ENCODE data around the gene PSTK.

Gene PSTK, protein sequence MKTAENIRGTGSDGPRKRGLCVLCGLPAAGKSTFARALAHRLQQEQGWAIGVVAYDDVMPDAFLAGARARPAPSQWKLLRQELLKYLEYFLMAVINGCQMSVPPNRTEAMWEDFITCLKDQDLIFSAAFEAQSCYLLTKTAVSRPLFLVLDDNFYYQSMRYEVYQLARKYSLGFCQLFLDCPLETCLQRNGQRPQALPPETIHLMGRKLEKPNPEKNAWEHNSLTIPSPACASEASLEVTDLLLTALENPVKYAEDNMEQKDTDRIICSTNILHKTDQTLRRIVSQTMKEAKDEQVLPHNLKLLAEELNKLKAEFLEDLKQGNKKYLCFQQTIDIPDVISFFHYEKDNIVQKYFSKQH

DNA sequence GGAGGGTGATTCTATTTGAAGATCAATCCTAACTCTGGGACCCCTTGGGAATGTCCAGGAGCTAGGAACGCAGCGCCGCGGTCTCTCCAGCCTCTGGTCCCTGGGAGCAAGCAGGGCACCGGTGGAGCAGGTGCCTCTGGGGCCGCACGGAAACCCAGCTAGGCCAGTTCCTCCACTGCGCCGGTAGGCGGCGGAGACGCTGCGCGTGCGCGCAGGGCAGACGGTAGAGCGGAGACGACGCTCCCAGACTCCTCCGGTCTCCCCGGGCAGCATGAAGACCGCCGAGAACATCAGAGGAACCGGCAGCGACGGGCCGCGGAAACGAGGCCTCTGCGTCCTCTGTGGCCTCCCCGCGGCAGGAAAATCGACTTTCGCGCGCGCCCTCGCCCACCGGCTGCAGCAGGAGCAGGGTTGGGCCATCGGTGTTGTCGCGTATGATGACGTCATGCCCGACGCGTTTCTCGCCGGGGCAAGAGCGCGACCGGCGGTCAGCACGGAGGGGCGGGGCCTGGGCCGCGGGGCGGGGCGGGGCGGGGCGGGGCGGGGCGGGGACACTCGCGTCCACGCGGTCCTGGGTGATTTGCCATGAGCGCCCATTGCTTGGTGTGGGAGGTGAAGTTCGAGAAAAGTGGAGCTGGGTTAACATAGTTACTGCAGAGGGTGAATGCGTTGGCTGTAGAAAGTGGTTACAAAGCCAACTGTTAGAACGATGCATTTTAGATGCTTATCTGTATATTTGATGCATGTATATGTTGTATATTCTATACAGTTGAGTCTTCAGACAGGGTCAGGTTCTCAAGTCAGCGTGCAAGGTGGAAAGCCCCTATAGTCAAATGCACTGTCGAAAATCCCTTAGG, at the start of gene PSTK:
TSS of gene PSTK (plus strand) at position 193 of the 857 bp plus-strand sequence. CDS start at position 272, 79 bp downstream.
- peak; percentile 84 for DNase-seq (ENCODE audit: low read depth)

DNA sequence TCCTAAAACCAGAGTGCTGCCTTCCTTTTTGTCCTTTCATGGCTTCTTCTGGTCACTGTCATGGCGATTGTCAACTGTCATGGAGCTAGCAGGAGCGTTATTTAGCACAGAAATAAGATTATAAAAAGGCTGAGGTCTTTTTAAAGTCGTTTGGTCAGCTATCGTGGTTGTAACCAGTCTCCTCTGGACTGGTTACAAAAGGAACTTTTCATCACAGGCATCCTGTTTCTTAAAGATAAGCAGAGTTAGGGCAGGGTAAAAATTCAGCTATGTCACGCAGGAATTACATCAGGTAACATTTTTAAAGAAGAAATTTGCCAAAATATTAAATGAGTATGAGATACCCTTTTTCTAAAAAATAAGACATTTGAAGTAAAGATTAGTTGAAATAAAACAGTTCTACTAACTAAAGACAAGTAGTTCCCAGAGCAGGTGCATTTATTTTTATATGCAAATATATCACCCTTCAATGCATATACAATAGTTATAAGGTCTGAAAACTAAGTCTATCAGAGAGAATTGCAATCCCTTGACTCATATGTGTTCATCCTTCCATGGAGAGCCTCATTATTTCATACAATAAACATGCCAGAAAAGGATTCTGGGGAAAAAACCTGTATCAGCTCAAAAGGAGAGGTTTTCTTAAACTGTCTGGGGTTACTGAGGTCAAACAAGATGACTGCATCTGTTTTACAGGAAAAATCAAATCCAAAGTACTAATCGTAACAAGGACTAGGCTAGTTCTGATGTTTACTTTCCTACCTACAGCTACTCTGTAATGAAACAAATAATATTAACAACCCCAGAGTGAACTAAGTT, 48.9 kb upstream of the PSTK start:
- no peak for DNase-seq (ENCODE audit: low read depth)

DNA sequence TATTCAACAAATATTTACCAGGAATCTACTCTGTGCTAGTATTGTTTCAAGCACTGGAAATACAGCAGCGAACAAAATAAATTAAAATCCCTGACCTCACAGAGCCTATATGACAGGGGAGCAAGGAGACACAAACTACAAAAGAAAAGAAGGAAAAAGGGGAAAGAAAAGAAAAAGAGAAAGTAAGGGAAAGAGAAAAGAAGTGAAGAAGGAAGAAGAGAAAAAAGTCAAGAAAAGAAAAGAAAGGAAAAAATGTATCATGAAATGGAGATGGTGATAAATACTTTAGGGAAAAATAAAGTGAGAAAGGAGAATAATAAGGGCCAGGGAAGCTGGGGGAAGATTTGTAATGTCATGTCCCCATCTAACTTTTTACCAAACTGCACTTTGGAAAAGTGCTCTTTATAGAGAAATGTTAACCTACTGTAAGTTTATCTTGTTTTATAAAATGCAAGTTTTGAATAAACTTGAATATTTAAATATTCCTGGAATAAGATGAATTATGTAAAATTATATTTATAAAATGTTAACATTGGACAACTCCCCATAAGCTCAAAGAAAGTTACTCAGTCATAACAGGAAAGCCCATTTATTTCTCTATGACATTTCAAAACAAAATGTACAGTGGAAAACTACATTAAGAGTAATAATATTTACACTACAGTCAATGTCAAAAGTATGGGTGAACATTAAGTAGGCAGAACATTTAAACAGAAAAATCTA, 40.9 kb upstream of the PSTK start:
- no peak for DNase-seq (ENCODE audit: low read depth)

DNA sequence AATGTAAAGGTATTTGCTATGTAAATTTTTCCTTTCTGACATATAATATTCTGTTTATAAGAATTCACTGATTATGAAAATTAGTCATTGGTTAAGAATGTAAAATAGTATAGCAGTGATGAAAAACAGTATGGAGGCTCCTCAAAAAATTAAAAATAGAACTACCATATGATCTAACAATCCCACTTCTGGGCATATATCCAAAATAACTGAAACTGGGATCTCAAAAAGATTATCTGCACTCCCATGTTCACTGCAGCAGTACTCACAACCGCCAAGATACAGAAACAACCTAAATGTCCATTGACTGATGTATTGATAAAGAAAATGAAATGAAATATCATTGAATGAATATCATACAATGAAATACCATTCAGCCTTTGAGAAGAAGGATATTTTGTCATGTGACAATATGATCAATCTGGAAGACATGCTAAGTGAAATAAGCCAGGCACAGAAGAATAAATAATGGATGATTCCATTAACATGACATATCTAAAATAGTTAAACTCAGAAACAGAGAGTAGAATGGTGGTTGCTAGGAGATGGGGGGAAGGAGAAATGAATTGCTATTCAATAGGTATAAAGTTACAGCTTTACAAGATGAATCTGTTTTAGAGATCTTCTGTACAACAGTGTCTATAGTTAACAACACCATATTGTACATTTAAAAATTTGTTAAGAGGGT, 40.2 kb upstream of the PSTK start:
- no peak for DNase-seq (ENCODE audit: low read depth)

DNA sequence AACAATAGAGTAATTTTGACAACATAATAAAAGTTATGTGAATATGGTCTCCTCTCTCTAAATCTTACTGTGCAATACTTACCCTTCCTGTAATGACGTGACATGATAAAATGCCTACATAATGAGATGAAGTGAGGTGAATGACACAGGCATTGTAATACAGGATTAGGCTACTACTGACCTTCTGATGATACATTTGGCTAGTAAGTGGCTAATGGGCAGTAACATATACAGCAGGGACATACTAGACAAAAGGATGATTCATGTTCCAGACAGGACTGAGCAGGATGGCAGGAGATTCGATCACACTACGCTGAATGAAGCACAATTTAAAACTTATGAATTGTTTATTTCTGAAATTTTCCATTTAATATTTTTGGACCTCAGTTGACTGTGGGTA, 30.9 kb upstream of the PSTK start:
- DNase-seq (ENCODE audit: low read depth), result no peak

DNA sequence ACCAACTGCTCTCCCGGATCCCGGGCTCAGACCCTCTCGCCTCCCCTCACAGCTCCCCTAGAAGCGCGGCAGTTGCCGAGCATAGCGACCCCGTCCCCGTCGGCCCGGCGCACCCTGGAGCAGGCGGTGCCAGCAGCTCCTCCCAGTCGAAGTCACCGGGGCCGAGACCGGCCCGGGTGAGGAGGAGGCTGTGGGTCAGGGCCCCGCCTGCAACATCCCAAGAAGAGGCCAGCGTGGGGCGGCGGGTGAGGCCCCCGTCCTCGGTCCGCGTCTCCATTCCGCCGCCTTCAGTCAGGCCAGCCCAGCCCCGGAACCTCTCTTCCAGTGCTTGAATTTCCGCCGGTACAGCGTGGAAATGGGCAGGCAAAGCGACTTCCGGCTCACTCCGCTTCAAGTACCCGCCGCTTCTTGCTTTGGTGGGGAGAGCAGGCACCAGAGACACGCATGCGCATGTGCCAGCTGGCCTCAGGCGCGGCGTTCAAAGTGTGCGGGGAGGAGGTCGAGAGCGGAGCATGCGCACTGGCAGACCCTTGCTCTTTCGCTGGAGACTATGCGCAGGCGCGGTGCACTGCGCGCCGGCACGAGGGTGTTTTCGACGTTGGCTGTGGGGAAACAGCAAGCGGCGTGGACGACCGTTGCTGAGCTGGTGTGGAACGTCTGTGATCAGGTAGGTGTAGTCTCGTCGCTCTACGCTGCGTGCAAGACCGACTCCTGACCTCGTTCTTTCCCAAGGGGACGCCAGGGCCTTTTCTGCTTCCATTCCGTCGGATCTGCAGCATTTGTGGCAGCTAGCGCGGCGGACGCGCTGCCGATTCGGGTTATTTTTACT, 26.1 kb upstream of the PSTK start, which contains the start of gene C10orf88:
TSS of gene C10orf88 (minus strand) at position 326 of the 829 bp plus-strand sequence. CDS start at position 277, 49 bp downstream.
- peak; percentile 97 for DNase-seq (ENCODE audit: low read depth)

DNA sequence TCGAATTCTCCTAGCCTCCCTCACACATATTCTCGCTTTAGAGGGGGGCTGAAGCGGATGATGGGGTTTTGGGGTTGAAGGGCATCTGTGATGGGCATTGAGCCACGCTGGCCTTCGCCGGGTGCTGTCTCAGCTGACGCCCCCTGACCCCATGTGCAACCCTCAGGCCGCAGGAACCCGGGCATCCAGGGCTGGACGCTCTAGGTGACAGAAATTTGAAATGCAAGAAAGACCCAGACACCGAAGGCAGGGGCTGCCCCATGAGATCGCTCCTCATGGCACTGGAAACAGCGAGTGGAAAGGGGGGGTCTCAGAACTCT, 25.5 kb upstream of the PSTK start:
- no peak for DNase-seq (ENCODE audit: low read depth)

DNA sequence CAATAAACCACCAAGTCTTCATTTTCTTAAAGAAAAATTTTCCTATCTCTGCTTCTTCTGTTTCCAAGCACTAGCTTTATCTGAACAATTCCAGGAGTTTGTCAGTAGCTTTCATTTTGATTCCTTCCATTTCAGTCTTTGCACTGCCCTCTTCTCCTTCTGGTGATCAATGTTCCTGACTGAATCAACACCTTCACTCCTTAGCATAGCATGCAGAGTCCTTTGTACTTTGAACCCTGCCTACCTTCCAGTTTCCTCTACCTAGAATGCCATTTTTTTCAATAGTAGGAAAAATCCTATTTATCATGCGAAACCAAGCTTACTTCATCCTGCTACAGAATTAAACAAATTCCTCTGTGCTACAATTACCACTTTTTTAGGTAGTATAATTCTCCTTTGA, 24.3 kb upstream of the PSTK start:
- no peak for DNase-seq (ENCODE audit: low read depth)

DNA sequence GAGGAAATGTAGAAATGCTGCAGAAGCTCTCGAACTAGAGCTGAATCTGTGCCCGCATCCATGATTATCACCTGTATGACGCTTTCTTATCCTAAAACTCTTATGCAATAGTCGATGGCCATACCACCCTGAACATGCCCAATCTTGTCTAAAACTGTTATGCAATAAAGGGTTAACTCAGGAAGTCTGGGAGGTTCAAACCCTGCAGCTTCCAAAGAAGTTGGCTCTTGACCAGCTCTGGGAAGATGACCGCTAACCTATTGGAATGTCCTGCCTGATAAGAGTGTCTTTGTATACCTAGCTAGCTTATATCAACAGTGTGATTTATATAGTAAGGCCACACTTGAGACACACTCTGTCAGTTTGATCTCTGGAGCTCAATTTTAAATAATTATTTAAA, 22.7 kb upstream of the PSTK start:
- no peak for DNase-seq (ENCODE audit: low read depth)

DNA sequence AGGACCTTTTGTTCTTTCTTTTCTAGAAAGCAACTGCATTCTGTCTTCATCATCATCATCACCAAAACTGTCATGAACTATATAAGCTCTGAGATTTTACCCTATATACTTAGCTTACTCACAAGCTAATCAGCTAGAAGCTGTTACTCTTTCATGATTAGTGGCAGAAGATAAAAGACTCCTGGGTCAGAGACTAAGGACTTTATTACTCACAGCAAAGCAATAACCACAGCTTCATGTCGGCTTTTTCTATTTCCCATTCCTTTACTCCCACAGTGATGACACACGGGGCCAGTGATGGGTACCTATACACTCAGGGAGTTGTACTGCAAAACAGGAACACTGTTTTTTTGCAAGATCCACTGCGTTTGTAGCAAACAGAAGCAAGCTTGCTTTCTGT, 17.8 kb upstream of the PSTK start:
- no peak for DNase-seq (ENCODE audit: low read depth)

DNA sequence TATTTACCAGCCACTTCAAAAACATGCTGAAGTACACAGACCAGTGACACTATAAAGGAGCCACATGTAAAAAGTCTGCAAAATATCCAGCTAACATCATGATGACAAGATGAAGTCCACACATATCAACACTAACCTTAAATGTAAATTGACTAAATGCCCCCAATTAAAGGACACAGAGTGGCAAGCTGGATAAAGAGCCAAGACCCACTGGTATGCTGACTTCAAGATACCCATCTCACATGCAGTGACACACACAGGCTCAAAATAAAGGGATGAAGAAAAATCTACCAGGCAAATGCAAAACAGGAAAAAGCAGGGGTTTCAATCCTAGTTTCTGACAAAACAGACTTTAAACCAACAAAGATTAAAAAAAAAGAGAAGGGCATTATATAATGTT, 13.3 kb upstream of the PSTK start:
- no peak for DNase-seq (ENCODE audit: low read depth)

DNA sequence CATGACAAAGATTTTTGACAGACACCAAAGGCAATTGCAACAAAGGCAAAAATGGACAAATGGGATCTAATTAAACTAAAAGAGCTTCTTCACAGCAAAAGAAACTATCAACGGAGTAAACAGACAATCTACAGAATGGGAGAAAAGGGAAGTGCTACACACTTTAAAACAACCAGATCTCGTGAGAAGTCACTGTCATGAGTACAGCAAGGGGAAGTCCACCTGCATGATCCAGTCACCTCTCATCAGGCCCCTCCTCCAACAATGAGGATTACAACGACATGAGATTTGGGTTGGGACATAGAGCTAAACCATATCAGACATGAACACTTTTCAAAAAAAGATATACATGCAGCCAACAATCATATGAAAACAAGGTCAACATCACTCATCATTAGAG, 11.5 kb upstream of the PSTK start:
- DNase-seq (ENCODE audit: low read depth), result no peak

DNA sequence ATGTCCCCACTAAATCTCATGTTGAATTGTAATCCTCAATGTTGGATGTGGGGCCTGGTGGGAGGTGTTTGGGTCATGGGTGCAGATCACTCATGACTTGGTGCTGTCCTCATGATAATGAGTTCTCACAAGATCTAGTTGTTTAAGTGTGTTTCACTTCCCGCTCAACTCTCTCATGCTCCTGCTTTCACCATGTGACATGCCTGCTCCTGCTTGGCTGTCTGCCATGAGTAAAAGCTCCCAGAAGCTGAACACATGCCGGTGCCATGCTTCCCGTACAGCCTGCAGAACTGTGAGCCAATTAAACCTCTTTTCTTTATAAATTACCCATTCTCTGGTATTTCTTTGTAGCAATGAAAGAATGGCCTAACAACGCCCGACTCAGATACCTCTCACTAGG, 6.2 kb upstream of the PSTK start:
- DNase-seq (ENCODE audit: low read depth), result no peak

DNA sequence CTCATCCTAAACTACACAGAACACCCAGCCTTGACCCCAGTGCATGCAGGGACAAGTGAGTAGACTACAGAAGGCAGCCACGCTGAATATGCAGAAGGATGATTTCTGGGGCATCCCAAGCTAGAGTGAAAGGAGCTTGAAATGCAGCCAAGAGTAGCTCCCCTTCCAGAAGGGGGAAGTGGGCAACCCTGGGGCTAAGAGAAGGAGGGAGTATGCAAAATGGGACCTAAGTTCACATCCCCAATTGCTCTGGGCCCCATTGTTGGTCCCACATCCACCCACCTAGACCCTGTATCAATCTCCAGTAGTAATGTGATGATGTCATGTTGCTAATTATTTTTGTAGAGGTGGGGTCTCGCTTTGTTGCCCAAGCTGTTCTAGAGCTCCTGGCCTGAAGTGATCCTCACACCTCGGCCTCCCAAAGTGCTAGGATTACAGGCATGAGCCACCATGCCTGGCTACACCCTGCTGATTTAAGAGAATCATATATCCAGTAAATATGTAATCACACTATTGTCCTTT, 5.6 kb upstream of the PSTK start:
- DNase-seq (ENCODE audit: low read depth), result no peak

DNA sequence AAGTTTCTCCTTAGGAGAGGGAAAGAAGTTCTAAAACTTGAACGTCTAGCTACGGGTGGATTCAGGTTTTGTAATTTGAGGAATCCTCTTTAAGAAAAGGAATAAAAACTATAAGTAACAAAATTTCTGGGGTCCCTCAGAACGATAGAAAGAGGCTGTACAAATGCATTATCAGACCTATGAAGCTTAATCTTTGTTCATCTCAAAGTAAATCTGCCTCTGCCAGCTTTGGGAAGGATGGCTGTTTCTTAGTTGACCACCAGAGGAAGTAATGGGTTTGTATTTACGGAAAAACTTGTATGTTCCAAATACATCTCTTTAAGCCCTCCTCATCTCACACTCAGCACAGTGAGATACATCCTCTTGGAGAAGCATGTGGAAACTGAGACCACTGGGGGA, 864 bp downstream of the PSTK start:
- no peak for DNase-seq (ENCODE audit: low read depth)

DNA sequence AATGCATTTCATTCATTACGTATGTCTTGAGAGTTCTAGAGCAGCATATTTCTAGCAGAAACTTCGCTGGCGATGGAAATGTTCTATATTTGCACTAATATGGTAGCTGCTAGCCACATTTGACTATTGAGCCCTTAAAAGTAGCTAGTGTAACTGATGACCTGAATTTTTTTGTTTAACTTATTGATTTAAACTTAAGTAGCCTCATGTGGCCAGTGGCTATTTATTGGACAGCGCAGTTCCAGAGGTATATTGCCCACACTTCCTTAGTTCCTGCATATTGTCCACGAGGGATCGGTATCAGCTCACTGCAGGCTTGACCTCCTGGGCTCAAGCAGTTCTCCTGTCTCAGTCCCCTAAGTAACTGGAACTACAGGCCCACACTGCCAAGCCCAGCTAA, 3.7 kb downstream of the PSTK start:
- DNase-seq (ENCODE audit: low read depth), result no peak

DNA sequence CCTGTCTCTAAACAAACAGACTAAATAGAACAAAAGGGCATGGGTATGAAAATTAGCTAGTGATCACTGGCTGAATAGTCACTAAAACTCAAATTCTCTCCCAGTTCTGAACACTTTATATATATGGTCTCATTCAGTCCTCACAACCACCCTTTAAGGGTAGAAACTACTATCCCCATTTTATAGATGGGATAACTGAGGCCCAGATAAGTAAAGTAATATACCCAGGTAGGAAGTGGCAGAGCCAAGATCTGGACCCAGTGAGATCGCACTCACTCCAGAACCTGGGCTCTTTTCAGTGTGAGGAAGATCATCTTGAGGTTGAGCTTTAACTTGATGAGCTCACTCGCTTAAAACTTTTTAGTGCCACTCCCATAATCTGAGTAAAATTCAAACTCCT, 4.5 kb downstream of the PSTK start:
- DNase-seq (ENCODE audit: low read depth), result no peak

DNA sequence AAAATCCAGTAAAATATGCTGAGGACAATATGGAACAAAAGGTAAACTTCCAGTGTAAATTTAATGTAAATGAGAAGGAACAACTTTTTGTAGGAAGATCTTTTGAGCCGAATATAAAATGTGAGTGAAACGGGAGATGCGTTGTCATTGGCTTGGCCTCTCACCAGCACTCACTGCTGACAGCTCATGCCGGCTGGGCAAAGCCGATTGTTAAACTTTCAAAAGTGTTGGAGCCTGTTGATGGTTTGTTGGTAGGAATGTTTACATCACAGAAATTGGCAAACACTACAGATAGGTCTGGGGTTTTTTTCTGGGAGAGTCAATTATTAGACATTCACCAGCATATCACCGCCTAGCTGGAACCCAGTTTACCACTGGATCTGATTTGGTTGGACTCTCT, 6.1 kb downstream of the PSTK start:
- DNase-seq (ENCODE audit: low read depth), result no peak

DNA sequence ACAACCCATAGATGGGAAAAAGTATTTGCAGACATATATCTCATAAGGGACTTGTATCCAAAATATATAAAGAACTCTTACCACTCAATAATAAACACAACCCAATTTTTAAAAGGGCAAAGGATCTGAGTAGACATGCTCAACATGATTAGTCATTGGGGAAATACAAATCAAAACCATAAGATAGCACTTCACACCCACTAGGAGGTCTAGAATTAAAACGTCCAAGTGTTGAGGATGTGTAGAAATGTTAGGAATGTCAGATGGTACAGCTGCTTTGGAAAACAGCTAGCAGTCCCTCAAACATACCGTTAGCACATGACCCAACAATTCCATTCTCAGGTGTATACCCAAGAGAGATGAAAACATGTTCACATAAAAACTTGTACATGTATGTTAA, 8.3 kb downstream of the PSTK start:
- no peak for DNase-seq (ENCODE audit: low read depth)

DNA sequence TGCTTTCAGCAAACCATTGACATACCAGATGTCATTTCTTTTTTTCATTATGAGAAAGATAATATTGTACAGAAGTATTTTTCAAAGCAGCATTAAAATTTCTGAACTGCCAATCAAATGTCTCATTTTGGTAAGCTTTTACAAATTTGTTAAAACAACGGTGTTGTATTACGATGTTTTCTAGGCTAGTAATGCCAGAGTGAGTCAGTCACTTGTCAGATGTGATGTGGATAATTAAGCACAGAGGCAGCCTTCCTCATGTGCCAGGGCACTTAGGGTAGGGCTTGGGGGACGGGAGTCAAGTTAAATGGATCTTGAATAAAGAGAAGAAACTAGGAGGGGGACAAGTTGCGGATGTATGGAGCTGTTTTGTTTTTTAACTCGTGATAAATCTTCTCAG, 10.1 kb downstream of the PSTK start:
- DNase-seq (ENCODE audit: low read depth), result no peak

Data from activated T-cell treated with anti-CD3 and anti-CD28 coated beads for 24 hours (primary cell).